ENCODE data around the gene TAP2.

TAP2 gene

GRCh38 chr6:32855467-32856174 is 17.1 kb upstream of the TAP2 start:
- H3K9ac ChIP-seq (ENCODE audit: low read length), result no peak overlapping the region
- H2AFZ ChIP-seq (ENCODE audit: low read depth, low read length, severe bottlenecking), result no peak overlapping the region
- no peaks in the 10 kb centered on the region for H3K9me3 ChIP-seq (ENCODE audit: insufficient read depth, low read length)
- H3K27ac ChIP-seq (ENCODE audit: low read depth, low read length), result no peak overlapping the region
- TF ChIP-seq EZH2phosphoT487 (conservative IDR thresholded peaks at IDR 0.05; ENCODE audit: low read length), result no peak
- TF ChIP-seq, protein P1, sequence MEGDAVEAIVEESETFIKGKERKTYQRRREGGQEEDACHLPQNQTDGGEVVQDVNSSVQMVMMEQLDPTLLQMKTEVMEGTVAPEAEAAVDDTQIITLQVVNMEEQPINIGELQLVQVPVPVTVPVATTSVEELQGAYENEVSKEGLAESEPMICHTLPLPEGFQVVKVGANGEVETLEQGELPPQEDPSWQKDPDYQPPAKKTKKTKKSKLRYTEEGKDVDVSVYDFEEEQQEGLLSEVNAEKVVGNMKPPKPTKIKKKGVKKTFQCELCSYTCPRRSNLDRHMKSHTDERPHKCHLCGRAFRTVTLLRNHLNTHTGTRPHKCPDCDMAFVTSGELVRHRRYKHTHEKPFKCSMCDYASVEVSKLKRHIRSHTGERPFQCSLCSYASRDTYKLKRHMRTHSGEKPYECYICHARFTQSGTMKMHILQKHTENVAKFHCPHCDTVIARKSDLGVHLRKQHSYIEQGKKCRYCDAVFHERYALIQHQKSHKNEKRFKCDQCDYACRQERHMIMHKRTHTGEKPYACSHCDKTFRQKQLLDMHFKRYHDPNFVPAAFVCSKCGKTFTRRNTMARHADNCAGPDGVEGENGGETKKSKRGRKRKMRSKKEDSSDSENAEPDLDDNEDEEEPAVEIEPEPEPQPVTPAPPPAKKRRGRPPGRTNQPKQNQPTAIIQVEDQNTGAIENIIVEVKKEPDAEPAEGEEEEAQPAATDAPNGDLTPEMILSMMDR (IDR thresholded peaks at IDR 0.05; ENCODE audit: insufficient read depth, low read length, poor library complexity, severe bottlenecking), result no peak
- no peaks in the 10 kb centered on the region for H4K20me1 ChIP-seq (ENCODE audit: low read depth, low read length)
- H3F3A ChIP-seq (ENCODE audit: insufficient read depth), result peaks cover 5% of the 10 kb centered on the region; the same call in 1 of the 2 replicates
- no peak overlapping the region for H3K4me2 ChIP-seq (ENCODE audit: low read depth, low read length, poor library complexity, severe bottlenecking)
- H3K36me3 ChIP-seq (ENCODE audit: low read length), result no peaks in the 10 kb centered on the region
- no peak overlapping the region for H3K4me3 ChIP-seq (ENCODE audit: insufficient read depth, low read length, poor library complexity, severe bottlenecking)
- H3K27me3 ChIP-seq (ENCODE audit: low read length), result no peaks in the 10 kb centered on the region
- no peaks in the 10 kb centered on the region for H3K79me2 ChIP-seq (ENCODE audit: insufficient read depth, low read length)
- H3K9me2 ChIP-seq (replicated peaks; ENCODE audit: insufficient read depth, low read length), result no peaks in the 10 kb centered on the region

- H3K9me3 ChIP-seq (ENCODE audit: insufficient read depth, low read length), result no peaks in the 10 kb centered on the region
- peak overlapping the region; percentile 80 for H3K4me2 ChIP-seq (ENCODE audit: low read depth, low read length, poor library complexity, severe bottlenecking)
- TF ChIP-seq, protein P1 (IDR thresholded peaks at IDR 0.05; ENCODE audit: insufficient read depth, low read length, poor library complexity, severe bottlenecking), result no peak
- no peak for TF ChIP-seq EZH2phosphoT487 (conservative IDR thresholded peaks at IDR 0.05; ENCODE audit: low read length)
- peak overlapping the region; percentile 66 for H3K9ac ChIP-seq (ENCODE audit: low read length)
- peak overlapping the region; percentile 90 for H2AFZ ChIP-seq (ENCODE audit: low read depth, low read length, severe bottlenecking)
- H3K27me3 ChIP-seq (ENCODE audit: low read length), result no peaks in the 10 kb centered on the region
- H3K9me2 ChIP-seq (replicated peaks; ENCODE audit: insufficient read depth, low read length), result no peaks in the 10 kb centered on the region
- peak overlapping the region; percentile 72 for H3K4me3 ChIP-seq (ENCODE audit: insufficient read depth, low read length, poor library complexity, severe bottlenecking)
- H3K79me2 ChIP-seq (ENCODE audit: insufficient read depth, low read length), result no peaks in the 10 kb centered on the region
- H4K20me1 ChIP-seq (ENCODE audit: low read depth, low read length), result no peaks in the 10 kb centered on the region
- H3K36me3 ChIP-seq (ENCODE audit: low read length), result no peaks in the 10 kb centered on the region
- H3F3A ChIP-seq (ENCODE audit: insufficient read depth), result peaks cover 5% of the 10 kb centered on the region; the same call in 1 of the 2 replicates
- H3K27ac ChIP-seq (ENCODE audit: low read depth, low read length), result no peak overlapping the region
Measured at GRCh38 chr6:32854376-32855178, 16.0 kb upstream of the TAP2 start.

GRCh38 chr6:32853541-32854375 is 15.2 kb upstream of the TAP2 start, which contains the start of the genes PSMB9 and TAP1:
Gene PSMB9, plus strand, starts transcription at chr6:32854192. Its CDS starts 38 bp downstream, at chr6:32854230.
Gene TAP1, minus strand, starts transcription at chr6:32853704. Its CDS starts 68 bp downstream, at chr6:32853636.
- H2AFZ ChIP-seq (ENCODE audit: low read depth, low read length, severe bottlenecking), result peak within 1 kb of the TSS; percentile 90
- no peaks in the 10 kb centered on the region for H4K20me1 ChIP-seq (ENCODE audit: low read depth, low read length)
- no peaks in the 10 kb centered on the region for H3K79me2 ChIP-seq (ENCODE audit: insufficient read depth, low read length)
- H3K27ac ChIP-seq (ENCODE audit: low read depth, low read length), result peak within 1 kb of the TSS; percentile 10
- no peak for TF ChIP-seq EZH2phosphoT487 (conservative IDR thresholded peaks at IDR 0.05; ENCODE audit: low read length)
- TF ChIP-seq, protein P1 (IDR thresholded peaks at IDR 0.05; ENCODE audit: insufficient read depth, low read length, poor library complexity, severe bottlenecking), result peak; percentile 99
- H3K9me3 ChIP-seq (ENCODE audit: insufficient read depth, low read length), result no peaks in the 10 kb centered on the region
- no peaks in the 10 kb centered on the region for H3K9me2 ChIP-seq (replicated peaks; ENCODE audit: insufficient read depth, low read length)
- H3K9ac ChIP-seq (ENCODE audit: low read length), result peak within 1 kb of the TSS; percentile 66
- peaks cover 5% of the 10 kb centered on the region; the same call in 1 of the 2 replicates for H3F3A ChIP-seq (ENCODE audit: insufficient read depth)
- no peaks in the 10 kb centered on the region for H3K27me3 ChIP-seq (ENCODE audit: low read length)
- peak within 1 kb of the TSS; percentile 72 for H3K4me3 ChIP-seq (ENCODE audit: insufficient read depth, low read length, poor library complexity, severe bottlenecking)
- H3K4me2 ChIP-seq (ENCODE audit: low read depth, low read length, poor library complexity, severe bottlenecking), result peak within 1 kb of the TSS; percentile 80
- no peaks in the 10 kb centered on the region for H3K36me3 ChIP-seq (ENCODE audit: low read length)

Measured in SU-DHL-6 (cell line).